ENCODE data around the gene DPY30. TPM values are rescaled to one million over a fixed set of nuclear protein-coding genes. Genes with fewer than 3 reads are reported as not detected.

Gene DPY30
- total RNA-seq, 1 donor from 2014 or later = 72.5 TPM

DNA sequence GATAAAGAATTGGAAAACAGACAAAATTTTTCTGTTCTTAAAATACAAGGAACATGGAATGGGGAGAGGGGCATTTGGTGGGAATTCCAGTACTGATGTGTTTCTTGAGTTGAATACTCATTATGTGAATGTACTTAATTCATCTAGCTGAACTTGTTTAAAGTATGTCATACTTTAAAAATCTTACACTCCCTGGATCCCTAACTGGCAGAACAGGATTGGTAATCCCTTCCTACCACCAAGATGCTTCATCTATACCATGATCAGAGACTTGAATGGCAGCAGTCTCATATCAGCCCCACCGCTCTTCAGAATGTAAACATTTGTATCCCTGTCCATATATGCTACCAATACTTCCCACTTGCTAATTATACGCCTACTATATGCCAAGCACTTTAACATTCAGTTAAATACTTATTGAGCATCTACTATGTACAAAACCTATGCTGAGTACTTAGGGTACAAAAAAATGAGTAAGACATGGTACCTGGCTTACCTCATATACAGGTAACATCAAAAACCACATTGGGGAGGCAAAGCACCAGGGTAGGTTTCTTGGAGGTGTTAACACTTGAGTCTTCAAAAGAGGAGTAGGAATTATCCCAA lies 34.1 kb downstream of the DPY30 start:
- H3K4me1 Mint-ChIP-seq (ENCODE audit: low read depth) = peaks cover 48% of the 10 kb centered on the region
- H3K9me3 Mint-ChIP-seq = no peaks in the 10 kb centered on the region
- intact Hi-C loops (cut with micrococcal nuclease) = loop anchor here (5.0 kb wide), 1 partner anchor 43 kb away; no protein-coding TSS in a partner anchor
- no peak overlapping the region for H3K4me3 Mint-ChIP-seq
- no peak for DNase-seq (ENCODE audit: low spot score)
- no peaks in the 10 kb centered on the region for H3K27me3 Mint-ChIP-seq (ENCODE audit: insufficient read depth)
- no peak overlapping the region for H3K27ac Mint-ChIP-seq
- peaks cover 22% of the 10 kb centered on the region for H3K36me3 Mint-ChIP-seq (ENCODE audit: low read depth)

- no peak overlapping the region for H3K27ac Mint-ChIP-seq
- H3K4me1 Mint-ChIP-seq (ENCODE audit: low read depth) = peaks cover 55% of the 10 kb centered on the region
- peaks cover 21% of the 10 kb centered on the region for H3K36me3 Mint-ChIP-seq (ENCODE audit: low read depth)
- intact Hi-C loops (cut with micrococcal nuclease) = no loop called here
- no peaks in the 10 kb centered on the region for H3K27me3 Mint-ChIP-seq (ENCODE audit: insufficient read depth)
- no peak for DNase-seq (ENCODE audit: low spot score)
- no peaks in the 10 kb centered on the region for H3K9me3 Mint-ChIP-seq
- no peak overlapping the region for H3K4me3 Mint-ChIP-seq
Measured at GRCh38 chr2:32003791-32004190, 35.8 kb downstream of the DPY30 start.

DNA sequence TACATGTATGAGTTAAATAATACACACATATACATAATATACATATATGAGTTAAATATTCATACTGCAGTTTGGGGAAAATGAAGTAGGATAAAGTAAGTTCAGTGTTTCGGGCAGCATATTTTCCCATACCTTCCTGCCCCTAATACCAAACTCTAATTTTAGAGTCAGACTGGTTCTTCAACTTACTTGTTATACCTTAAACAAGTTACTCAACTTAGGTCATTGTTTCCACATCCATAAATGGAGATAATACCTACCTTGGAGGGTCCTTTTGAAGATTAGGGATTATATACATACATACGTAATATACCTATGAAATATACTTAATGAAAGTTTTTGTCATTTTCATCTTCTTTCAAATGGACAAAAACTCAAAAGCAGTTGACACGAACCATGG lies 37.2 kb downstream of the DPY30 start:
- no peak overlapping the region for H3K27ac Mint-ChIP-seq
- no peaks in the 10 kb centered on the region for H3K27me3 Mint-ChIP-seq (ENCODE audit: insufficient read depth)
- H3K4me1 Mint-ChIP-seq (ENCODE audit: low read depth) = peaks cover 55% of the 10 kb centered on the region
- no peaks in the 10 kb centered on the region for H3K9me3 Mint-ChIP-seq
- H3K4me3 Mint-ChIP-seq = no peak overlapping the region
- no peak for DNase-seq (ENCODE audit: low spot score)
- peaks cover 16% of the 10 kb centered on the region for H3K36me3 Mint-ChIP-seq (ENCODE audit: low read depth)
- intact Hi-C loops (cut with micrococcal nuclease) = no loop called here

- Mint-ChIP-seq H3K4me3 (no peak overlapping the region), H3K4me1 (ENCODE audit: low read depth) (peaks cover 50% of the 10 kb centered on the region), H3K9me3 (no peaks in the 10 kb centered on the region), H3K27ac (no peak overlapping the region), H3K27me3 (ENCODE audit: insufficient read depth) (no peaks in the 10 kb centered on the region), H3K36me3 (ENCODE audit: low read depth) (peaks cover 13% of the 10 kb centered on the region)
- intact Hi-C loops (cut with micrococcal nuclease) = no loop called here
- DNase-seq (ENCODE audit: low spot score) = no peak
Measured at GRCh38 chr2:31999438-31999837, 40.2 kb downstream of the DPY30 start.

DNA sequence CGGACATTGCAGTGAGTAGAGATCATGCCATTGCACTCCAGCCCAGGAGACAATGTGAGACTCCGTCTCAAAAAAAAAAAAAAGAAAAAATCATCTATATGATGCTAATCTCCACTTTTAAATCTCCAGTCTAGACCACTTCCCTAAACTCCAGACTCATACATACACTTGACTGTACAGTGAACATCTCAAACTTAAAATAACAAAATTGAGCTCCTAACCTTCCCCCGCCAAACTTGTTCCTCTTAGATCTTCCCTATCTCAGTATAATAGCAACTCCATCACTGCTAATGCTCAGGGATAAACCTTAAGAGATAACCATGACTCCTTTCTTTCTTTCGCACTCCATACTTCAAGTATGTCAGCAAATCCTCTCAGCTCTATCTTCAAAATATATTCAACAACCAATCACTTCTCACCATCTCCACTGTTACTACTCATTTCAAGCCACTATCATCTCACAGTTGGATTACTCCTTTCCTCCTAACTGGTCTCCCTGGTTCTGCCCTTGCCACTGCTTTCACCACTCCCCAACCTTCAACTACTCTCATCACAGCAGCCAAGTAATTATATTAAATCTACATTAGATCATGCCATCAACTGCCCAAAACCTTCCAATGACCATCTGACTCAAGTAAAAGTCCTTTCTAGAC lies 40.7 kb downstream of the DPY30 start:
- Mint-ChIP-seq H3K27ac (peak overlapping the region; percentile 32), H3K36me3 (ENCODE audit: low read depth) (peaks cover 13% of the 10 kb centered on the region), H3K9me3 (no peaks in the 10 kb centered on the region), H3K4me1 (ENCODE audit: low read depth) (peaks cover 50% of the 10 kb centered on the region), H3K4me3 (no peak overlapping the region), H3K27me3 (ENCODE audit: insufficient read depth) (no peaks in the 10 kb centered on the region)
- no peak for DNase-seq (ENCODE audit: low spot score)
- intact Hi-C loops (cut with micrococcal nuclease) = no loop called here

GRCh38 chr2:31997653-31998052 lies 42.0 kb downstream of the DPY30 start:
- Mint-ChIP-seq H3K4me1 (ENCODE audit: low read depth) (peaks cover 50% of the 10 kb centered on the region), H3K4me3 (no peak overlapping the region), H3K36me3 (ENCODE audit: low read depth) (peaks cover 14% of the 10 kb centered on the region), H3K27ac (no peak overlapping the region), H3K9me3 (no peaks in the 10 kb centered on the region), H3K27me3 (ENCODE audit: insufficient read depth) (no peaks in the 10 kb centered on the region)
- intact Hi-C loops (cut with micrococcal nuclease) = no loop called here
- DNase-seq (ENCODE audit: low spot score) = no peak

- DNase-seq (ENCODE audit: low spot score) = no peak
- intact Hi-C loops (cut with micrococcal nuclease) = no loop called here
- Mint-ChIP-seq H3K36me3 (ENCODE audit: low read depth) (peaks cover 14% of the 10 kb centered on the region), H3K9me3 (no peaks in the 10 kb centered on the region), H3K27ac (no peak overlapping the region), H3K27me3 (ENCODE audit: insufficient read depth) (no peaks in the 10 kb centered on the region), H3K4me3 (no peak overlapping the region), H3K4me1 (ENCODE audit: low read depth) (peaks cover 55% of the 10 kb centered on the region)
Measured at GRCh38 chr2:31996571-31997150, 42.9 kb downstream of the DPY30 start.

- intact Hi-C loops (cut with micrococcal nuclease) = no loop called here
- Mint-ChIP-seq H3K36me3 (ENCODE audit: low read depth) (peaks cover 9% of the 10 kb centered on the region), H3K4me1 (ENCODE audit: low read depth) (peaks cover 43% of the 10 kb centered on the region), H3K27me3 (ENCODE audit: insufficient read depth) (no peaks in the 10 kb centered on the region), H3K4me3 (no peak overlapping the region), H3K9me3 (no peaks in the 10 kb centered on the region), H3K27ac (no peak overlapping the region)
- no peak for DNase-seq (ENCODE audit: low spot score)
Measured at GRCh38 chr2:31992934-31993333, 46.7 kb downstream of the DPY30 start.

- Mint-ChIP-seq H3K4me3 (no peak overlapping the region), H3K36me3 (ENCODE audit: low read depth) (peaks cover 9% of the 10 kb centered on the region), H3K9me3 (no peaks in the 10 kb centered on the region), H3K27ac (no peak overlapping the region), H3K27me3 (ENCODE audit: insufficient read depth) (no peaks in the 10 kb centered on the region), H3K4me1 (ENCODE audit: low read depth) (peaks cover 35% of the 10 kb centered on the region)
- intact Hi-C loops (cut with micrococcal nuclease) = no loop called here
- no peak for DNase-seq (ENCODE audit: low spot score)
Measured at GRCh38 chr2:31992025-31992579, 47.5 kb downstream of the DPY30 start.

DNA sequence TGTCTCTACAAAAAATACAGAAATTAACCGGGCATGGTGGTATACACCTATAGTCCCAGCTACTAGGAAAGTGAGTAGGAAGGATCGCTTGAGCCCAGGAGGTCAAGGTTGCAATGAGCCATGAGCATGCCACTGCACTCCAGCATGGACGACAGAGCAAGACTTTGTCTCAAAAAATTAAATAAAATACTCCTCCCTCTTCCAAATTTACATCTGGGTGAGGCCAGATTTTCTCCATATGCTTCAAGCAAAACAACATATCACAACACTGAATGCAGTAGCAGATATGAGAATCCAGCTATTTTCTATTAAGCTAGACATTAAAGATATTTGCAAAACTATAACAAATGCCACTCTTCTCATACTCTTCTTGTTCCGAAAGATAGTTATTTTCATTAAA lies 49.7 kb downstream of the DPY30 start:
- intact Hi-C loops (cut with micrococcal nuclease) = no loop called here
- H3K27me3 Mint-ChIP-seq (ENCODE audit: insufficient read depth) = no peaks in the 10 kb centered on the region
- no peak overlapping the region for H3K27ac Mint-ChIP-seq
- H3K4me3 Mint-ChIP-seq = no peak overlapping the region
- peaks cover 4% of the 10 kb centered on the region for H3K36me3 Mint-ChIP-seq (ENCODE audit: low read depth)
- peaks cover 27% of the 10 kb centered on the region for H3K4me1 Mint-ChIP-seq (ENCODE audit: low read depth)
- DNase-seq (ENCODE audit: low spot score) = no peak
- no peaks in the 10 kb centered on the region for H3K9me3 Mint-ChIP-seq

DNA sequence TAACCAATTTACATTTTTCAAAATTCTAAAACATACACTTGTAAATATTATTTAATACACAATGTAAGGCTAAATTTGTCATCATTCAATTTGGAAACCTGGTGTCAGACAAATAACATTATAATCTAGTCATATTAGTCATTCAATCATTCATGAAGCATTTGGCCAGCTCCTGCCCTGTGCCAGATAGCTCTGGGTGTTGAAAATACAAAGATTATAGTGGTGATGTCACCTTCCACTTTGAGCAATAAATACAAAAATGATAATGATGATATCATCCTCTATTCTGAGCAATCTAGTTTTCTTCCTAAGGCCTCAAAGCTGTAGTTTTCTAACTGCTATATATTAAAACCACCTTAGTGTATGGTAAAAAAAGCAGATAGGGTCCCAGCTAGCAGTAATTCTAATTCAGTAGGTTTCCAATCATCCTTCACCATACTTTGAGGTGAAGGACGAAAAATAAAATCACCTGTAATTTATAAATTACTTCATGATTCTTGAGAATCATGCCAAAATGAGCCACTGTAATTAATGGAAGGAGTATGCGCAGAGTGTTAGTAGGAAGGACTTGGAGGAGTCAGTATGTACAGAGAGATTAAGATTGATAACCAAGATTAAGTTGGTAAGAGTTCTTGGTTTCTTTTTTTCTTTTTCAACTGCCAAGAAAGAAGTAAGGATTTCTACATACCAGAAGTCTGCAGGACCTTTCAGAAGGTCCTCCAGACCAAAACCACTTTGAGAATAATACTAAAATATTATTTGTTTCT lies 52.0 kb downstream of the DPY30 start:
- Mint-ChIP-seq H3K4me1 (ENCODE audit: low read depth) (peaks cover 19% of the 10 kb centered on the region), H3K4me3 (no peak overlapping the region), H3K27ac (no peak overlapping the region), H3K27me3 (ENCODE audit: insufficient read depth) (no peaks in the 10 kb centered on the region), H3K36me3 (ENCODE audit: low read depth) (peaks cover 10% of the 10 kb centered on the region), H3K9me3 (no peaks in the 10 kb centered on the region)
- no peak for DNase-seq (ENCODE audit: low spot score)
- intact Hi-C loops (cut with micrococcal nuclease) = no loop called here

DNA sequence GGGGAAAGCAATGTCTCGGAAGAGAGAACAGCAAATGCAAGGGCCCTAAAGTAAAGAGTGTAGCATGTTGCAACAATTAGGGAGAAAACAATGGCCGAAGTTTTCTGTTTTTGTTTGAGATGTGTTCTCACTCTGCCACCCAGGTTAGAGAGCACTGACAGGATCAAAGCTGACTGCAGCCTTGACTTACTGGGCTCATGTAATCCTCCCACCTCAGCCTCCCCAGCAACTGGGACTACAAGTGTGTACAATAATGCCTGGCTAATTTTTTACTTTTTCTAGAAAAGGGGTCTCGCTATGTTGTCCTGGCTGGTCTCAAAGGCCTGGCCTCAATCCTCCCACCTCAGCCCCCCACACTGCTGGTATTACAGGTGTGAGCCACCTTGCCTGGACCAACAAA lies 52.7 kb downstream of the DPY30 start:
- DNase-seq (ENCODE audit: low spot score) = no peak
- Mint-ChIP-seq H3K4me1 (ENCODE audit: low read depth) (peaks cover 15% of the 10 kb centered on the region), H3K4me3 (no peak overlapping the region), H3K27me3 (ENCODE audit: insufficient read depth) (no peaks in the 10 kb centered on the region), H3K36me3 (ENCODE audit: low read depth) (peaks cover 10% of the 10 kb centered on the region), H3K9me3 (no peaks in the 10 kb centered on the region), H3K27ac (no peak overlapping the region)
- intact Hi-C loops (cut with micrococcal nuclease) = no loop called here

Data from activated T-helper 1 cell treated with anti-CD3 and anti-CD28 coated beads, Interleukin-12 subunit alpha, Interleukin-12 subunit beta, Interleukin-2, Interleukin-4 antibody, amounts not matched to agents 30 ng/mL and 10 ng/mL and 1 ng/mL, durations not matched to agents 14 hours and 24 hours and 36 hours (primary cell).